Neural cell (in vitro differentiated cells): ENCODE measurements around the gene HIF3A. TPM values are rescaled to one million over a fixed set of nuclear protein-coding genes. Genes with fewer than 3 reads are reported as not detected.

ENCODE experiments used
- H2AFZ ChIP-seq: fragments of 200-600, 300-800 bp; sonication (generic), shearing (Covaris generic); 2 replicates; pipeline ENCODE4 v1.6.0; 2014; ENCODE audit warnings: low read depth, mild to moderate bottlenecking, antibody characterized with exemption, low read length, moderate library complexity
- H3F3A ChIP-seq: fragments of 200-600 bp; shearing (Covaris generic); 2 replicates; pipeline ENCODE4 v1.6.1; 2016; ENCODE audit warnings: mild to moderate bottlenecking, moderate library complexity, mixed read lengths, antibody characterized with exemption, low read length; ENCODE audit not compliant: insufficient read depth, poor library complexity, severe bottlenecking
- H3K27ac ChIP-seq: fragments of 200-600, 300-800 bp; sonication (generic), shearing (Covaris generic); 2 replicates; pipeline ENCODE4 v1.5.1; 2014; ENCODE audit warnings: mild to moderate bottlenecking, low read length, moderate library complexity
- H3K27me3 ChIP-seq: fragments of 300-800, 200-600 bp; sonication (generic), shearing (Covaris generic); 2 replicates; pipeline ENCODE4 v1.6.0; 2014; ENCODE audit warnings: mild to moderate bottlenecking, low read depth, low read length, moderate library complexity; ENCODE audit not compliant: insufficient read depth
- H3K36me3 ChIP-seq: fragments of 300-800, 200-600 bp; sonication (generic), shearing (Covaris generic); 2 replicates; pipeline ENCODE4 v1.5.1; 2014; ENCODE audit warnings: mild to moderate bottlenecking, antibody characterized with exemption, low read length, moderate library complexity; ENCODE audit not compliant: insufficient read depth
- H3K4me2 ChIP-seq: fragments of 300-800, 200-600 bp; sonication (generic), shearing (Covaris generic); 2 replicates; pipeline ENCODE4 v1.6.0; 2014; ENCODE audit warnings: mild to moderate bottlenecking, low read length
- H3K4me3 ChIP-seq: fragments of 300-800, 200-600 bp; sonication (generic), shearing (Covaris generic); 2 replicates; pipeline ENCODE4 v1.5.1; 2014; ENCODE audit warnings: mild to moderate bottlenecking, low read length, moderate library complexity
- H3K79me2 ChIP-seq: fragments of 200-600 bp; shearing (Covaris generic); replicated peaks from 2 replicates; pipeline ENCODE4 v1.6.0; 2014; ENCODE audit warnings: mild to moderate bottlenecking, low read length, moderate library complexity; ENCODE audit not compliant: insufficient read depth
- H3K9ac ChIP-seq: fragments of 300-800, 200-600 bp; sonication (generic), shearing (Covaris generic); 2 replicates; pipeline ENCODE4 v1.6.1; 2016; ENCODE audit warnings: mild to moderate bottlenecking, low read length, mixed read lengths
- H3K9me2 ChIP-seq: fragments of 200-600 bp; shearing (Covaris generic); 2 replicates; pipeline ENCODE4 v1.6.1; 2016; ENCODE audit warnings: mild to moderate bottlenecking, low read length, mixed read lengths; ENCODE audit not compliant: insufficient read depth
- H3K9me3 ChIP-seq: fragments of 200-600, 300-800 bp; sonication (generic), shearing (Covaris generic); 2 replicates; pipeline ENCODE4 v1.6.1; 2016; ENCODE audit warnings: mild to moderate bottlenecking, mixed run types, low read length, moderate library complexity, mixed read lengths
- H4K20me1 ChIP-seq: fragments of 200-600 bp; shearing (Covaris generic); 2 replicates; pipeline ENCODE4 v1.6.1; 2016; ENCODE audit warnings: mild to moderate bottlenecking, mixed run types; ENCODE audit not compliant: insufficient read depth
- EP300 ChIP-seq: fragments of 450-650 bp; conservative IDR thresholded peaks from 2 replicates; pipeline ENCODE4 v1.6.1; 2014; ENCODE audit warnings: antibody characterized with exemption, mild to moderate bottlenecking, moderate library complexity; ENCODE audit not compliant: poor library complexity, severe bottlenecking
- EZH2 ChIP-seq: fragments of 200-600, 300-800 bp; shearing (Covaris generic), sonication (generic); IDR thresholded peaks from 2 replicates; pipeline ENCODE4 v1.6.1; 2014; ENCODE audit warnings: antibody characterized with exemption, low read length, borderline replicate concordance, mild to moderate bottlenecking; ENCODE audit not compliant: insufficient read depth, poor library complexity, severe bottlenecking
- MXI1 ChIP-seq: fragments of 450-650 bp; conservative IDR thresholded peaks from 2 replicates; pipeline ENCODE4 v1.6.1; 2014; ENCODE audit warnings: antibody characterized with exemption, mild to moderate bottlenecking; ENCODE audit not compliant: poor library complexity, severe bottlenecking
- POLR2AphosphoS5 ChIP-seq: IDR thresholded peaks from 2 replicates; pipeline ENCODE4 v1.6.1; 2012
- RAD21 ChIP-seq: fragments of 450-650 bp; conservative IDR thresholded peaks from 2 replicates; pipeline ENCODE4 v1.6.1; 2014; ENCODE audit warnings: antibody characterized with exemption, mild to moderate bottlenecking, moderate library complexity
- SMC3 ChIP-seq: fragments of 450-650 bp; conservative IDR thresholded peaks from 2 replicates; pipeline ENCODE4 v1.6.1; 2014; ENCODE audit warnings: antibody characterized with exemption, mild to moderate bottlenecking, moderate library complexity; ENCODE audit not compliant: poor library complexity
- TAF1 ChIP-seq: IDR thresholded peaks from 2 replicates; pipeline ENCODE4 v1.6.1; 2012; ENCODE audit warnings: low read depth
- polyA plus RNA-seq: library from polyadenylated mRNA; depleted of rRNA; stranded (reverse); fragments of >200 nt; gene quantifications from 2 replicates; pipeline ENCODE4 v1.2.3, GENCODE V29; 2014
- TF ChIP-seq, protein P1 (sequence below): IDR thresholded peaks from 2 replicates; pipeline ENCODE4 v1.6.1; 2012; ENCODE audit warnings: borderline replicate concordance
- TF ChIP-seq, protein P2 (sequence below): fragments of 450-650 bp; IDR thresholded peaks from 2 replicates; pipeline ENCODE4 v1.5.1; 2014; ENCODE audit warnings: antibody characterized with exemption, mild to moderate bottlenecking, moderate library complexity; ENCODE audit not compliant: poor library complexity, severe bottlenecking

HIF3A gene
- polyA plus RNA-seq, 1 donor from 2014 or later, result 2.0 TPM

DNA sequence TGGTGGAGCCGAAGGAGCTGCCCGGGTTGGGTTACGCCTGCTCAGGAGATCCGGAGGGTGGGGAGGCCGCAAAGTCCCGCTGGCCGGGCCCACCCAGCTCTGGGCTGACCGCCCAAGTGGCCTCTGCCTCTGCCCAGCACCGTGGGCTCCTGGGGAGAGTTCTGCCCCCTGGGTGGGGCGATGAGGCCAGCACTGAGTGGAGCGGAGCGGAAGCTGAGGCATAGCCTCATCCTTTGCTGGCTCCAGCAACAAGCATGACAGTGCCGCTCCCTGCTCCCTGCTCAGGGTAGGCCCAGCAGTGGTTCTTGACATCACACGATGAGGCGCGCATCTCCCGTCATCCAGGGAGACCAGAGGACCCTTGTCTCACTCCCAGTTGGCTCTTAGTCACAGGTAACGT lies 94.0 kb downstream of the HIF3A start:
- Histone ChIP-seq H3K36me3 (peaks cover 4% of the 10 kb centered on the region), H2AFZ (no peak overlapping the region), H3K9me2 (no peaks in the 10 kb centered on the region), H3K4me2 (no peak overlapping the region), H3K79me2 (no peaks in the 10 kb centered on the region), H3K9ac (no peak overlapping the region), H3K27ac (no peak overlapping the region), H3K4me3 (no peak overlapping the region), H3K27me3 (no peaks in the 10 kb centered on the region), H4K20me1 (no peaks in the 10 kb centered on the region), H3K9me3 (no peaks in the 10 kb centered on the region), H3F3A (no peaks in the 10 kb centered on the region)
- TF ChIP-seq, protein P1, sequence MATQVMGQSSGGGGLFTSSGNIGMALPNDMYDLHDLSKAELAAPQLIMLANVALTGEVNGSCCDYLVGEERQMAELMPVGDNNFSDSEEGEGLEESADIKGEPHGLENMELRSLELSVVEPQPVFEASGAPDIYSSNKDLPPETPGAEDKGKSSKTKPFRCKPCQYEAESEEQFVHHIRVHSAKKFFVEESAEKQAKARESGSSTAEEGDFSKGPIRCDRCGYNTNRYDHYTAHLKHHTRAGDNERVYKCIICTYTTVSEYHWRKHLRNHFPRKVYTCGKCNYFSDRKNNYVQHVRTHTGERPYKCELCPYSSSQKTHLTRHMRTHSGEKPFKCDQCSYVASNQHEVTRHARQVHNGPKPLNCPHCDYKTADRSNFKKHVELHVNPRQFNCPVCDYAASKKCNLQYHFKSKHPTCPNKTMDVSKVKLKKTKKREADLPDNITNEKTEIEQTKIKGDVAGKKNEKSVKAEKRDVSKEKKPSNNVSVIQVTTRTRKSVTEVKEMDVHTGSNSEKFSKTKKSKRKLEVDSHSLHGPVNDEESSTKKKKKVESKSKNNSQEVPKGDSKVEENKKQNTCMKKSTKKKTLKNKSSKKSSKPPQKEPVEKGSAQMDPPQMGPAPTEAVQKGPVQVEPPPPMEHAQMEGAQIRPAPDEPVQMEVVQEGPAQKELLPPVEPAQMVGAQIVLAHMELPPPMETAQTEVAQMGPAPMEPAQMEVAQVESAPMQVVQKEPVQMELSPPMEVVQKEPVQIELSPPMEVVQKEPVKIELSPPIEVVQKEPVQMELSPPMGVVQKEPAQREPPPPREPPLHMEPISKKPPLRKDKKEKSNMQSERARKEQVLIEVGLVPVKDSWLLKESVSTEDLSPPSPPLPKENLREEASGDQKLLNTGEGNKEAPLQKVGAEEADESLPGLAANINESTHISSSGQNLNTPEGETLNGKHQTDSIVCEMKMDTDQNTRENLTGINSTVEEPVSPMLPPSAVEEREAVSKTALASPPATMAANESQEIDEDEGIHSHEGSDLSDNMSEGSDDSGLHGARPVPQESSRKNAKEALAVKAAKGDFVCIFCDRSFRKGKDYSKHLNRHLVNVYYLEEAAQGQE, result no peak
- TF ChIP-seq EZH2 (no peak), RAD21 (no peak), POLR2AphosphoS5 (no peak), MXI1 (no peak)

DNA sequence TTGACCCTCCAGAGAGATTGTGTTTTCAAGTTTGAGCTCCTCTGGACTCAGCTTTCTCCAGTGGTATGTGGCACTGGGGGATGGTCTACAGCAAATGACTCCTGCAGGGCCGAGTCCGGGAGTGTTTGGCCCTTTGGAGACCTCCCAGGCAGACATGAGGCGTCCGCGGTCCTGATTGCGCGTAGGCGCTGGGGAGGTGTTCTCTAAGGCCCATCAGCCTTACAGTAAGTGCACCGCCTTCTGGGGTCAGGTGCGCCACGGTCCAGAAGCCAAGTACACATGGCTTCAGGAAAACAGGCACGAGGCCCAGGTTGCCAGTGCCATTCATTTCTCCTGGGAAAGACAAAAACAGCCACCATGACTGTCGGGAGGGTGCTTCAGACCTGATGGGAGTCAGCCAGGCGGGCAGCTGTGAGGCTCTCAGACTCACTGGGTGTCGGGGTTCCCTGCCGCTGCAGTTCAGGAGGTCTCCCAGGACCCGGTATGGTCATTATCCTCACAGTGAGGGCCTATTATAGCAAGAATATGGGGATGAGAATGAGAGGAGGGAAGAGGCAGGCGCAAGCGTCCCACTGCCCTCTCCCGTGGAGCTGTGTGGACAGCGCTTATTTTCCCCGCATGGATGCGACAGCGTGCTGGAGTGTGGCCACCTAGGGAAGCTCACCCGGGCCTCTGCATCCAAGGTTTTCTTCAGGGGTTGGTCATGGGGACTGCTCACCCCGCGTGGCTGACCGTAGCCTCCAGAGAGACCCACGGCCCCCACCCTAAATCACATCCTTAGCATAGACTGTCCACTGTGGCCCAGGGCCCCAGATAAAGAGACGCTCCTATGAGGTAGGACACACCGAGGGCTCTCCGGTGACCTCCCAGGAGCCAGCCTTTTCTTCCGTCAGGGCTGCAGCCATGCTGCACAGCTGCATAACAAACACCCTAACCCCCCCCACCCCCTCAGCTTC lies 94.7 kb downstream of the HIF3A start:
- TF ChIP-seq MXI1 (no peak), POLR2AphosphoS5 (no peak), EP300 (no peak), SMC3 (no peak), RAD21 (no peak), EZH2 (no peak), TAF1 (no peak)
- TF ChIP-seq, protein P1, result no peak
- TF ChIP-seq, protein P2, sequence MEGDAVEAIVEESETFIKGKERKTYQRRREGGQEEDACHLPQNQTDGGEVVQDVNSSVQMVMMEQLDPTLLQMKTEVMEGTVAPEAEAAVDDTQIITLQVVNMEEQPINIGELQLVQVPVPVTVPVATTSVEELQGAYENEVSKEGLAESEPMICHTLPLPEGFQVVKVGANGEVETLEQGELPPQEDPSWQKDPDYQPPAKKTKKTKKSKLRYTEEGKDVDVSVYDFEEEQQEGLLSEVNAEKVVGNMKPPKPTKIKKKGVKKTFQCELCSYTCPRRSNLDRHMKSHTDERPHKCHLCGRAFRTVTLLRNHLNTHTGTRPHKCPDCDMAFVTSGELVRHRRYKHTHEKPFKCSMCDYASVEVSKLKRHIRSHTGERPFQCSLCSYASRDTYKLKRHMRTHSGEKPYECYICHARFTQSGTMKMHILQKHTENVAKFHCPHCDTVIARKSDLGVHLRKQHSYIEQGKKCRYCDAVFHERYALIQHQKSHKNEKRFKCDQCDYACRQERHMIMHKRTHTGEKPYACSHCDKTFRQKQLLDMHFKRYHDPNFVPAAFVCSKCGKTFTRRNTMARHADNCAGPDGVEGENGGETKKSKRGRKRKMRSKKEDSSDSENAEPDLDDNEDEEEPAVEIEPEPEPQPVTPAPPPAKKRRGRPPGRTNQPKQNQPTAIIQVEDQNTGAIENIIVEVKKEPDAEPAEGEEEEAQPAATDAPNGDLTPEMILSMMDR, result no peak
- no peak overlapping the region for H3K9ac ChIP-seq
- peaks cover 4% of the 10 kb centered on the region for H3K36me3 ChIP-seq
- no peaks in the 10 kb centered on the region for H3K79me2 ChIP-seq
- no peaks in the 10 kb centered on the region for H3K9me2 ChIP-seq
- no peak overlapping the region for H3K4me2 ChIP-seq
- H4K20me1 ChIP-seq, result no peaks in the 10 kb centered on the region
- H3K9me3 ChIP-seq, result no peaks in the 10 kb centered on the region
- no peaks in the 10 kb centered on the region for H3K27me3 ChIP-seq
- H3K27ac ChIP-seq, result no peak overlapping the region
- H2AFZ ChIP-seq, result no peak overlapping the region
- H3K4me3 ChIP-seq, result no peak overlapping the region
- H3F3A ChIP-seq, result no peaks in the 10 kb centered on the region
